Liver (tissue), 9 donors: Measurements from ENCODE around the gene IFNGR2. TPM values are rescaled to one million over a fixed set of nuclear protein-coding genes. Genes with fewer than 3 reads are reported as not detected.

ENCODE experiments used
- DNase-seq: peaks from one replicate; pipeline ENCODE4 v3.0.0-alpha.2; 2017; ENCODE audit warnings: low spot score
- H3K27ac ChIP-seq, 2 donors: one replicate each; pipeline ENCODE4 v1.7.0; 2013; ENCODE audit warnings: inconsistent platforms in 2 of 2, low read length in 2 of 2, control low read depth in 1 of 2, low read depth in 1 of 2, mild to moderate bottlenecking in 1 of 2
- H3K27me3 ChIP-seq, 4 donors: one replicate each; pipeline versions ENCODE4 v1.6.1 to v1.7.0; 2013; ENCODE audit warnings: low read length in 3 of 4, inconsistent platforms in 1 of 4, mild to moderate bottlenecking in 1 of 4, moderate library complexity in 1 of 4; ENCODE audit not compliant: control insufficient read depth in 4 of 4, insufficient read depth in 4 of 4
- H3K36me3 ChIP-seq, 4 donors: one replicate each; pipeline versions ENCODE4 v1.6.1 to v1.7.0; 2013; ENCODE audit warnings: low read length in 3 of 4, mild to moderate bottlenecking in 3 of 4, low read depth in 1 of 4, moderate library complexity in 1 of 4; ENCODE audit not compliant: control insufficient read depth in 4 of 4, insufficient read depth in 3 of 4
- H3K4me1 ChIP-seq, 4 donors: one replicate each; pipeline versions ENCODE4 v1.6.1 to v1.7.0; 2013; ENCODE audit warnings: low read length in 3 of 4, mild to moderate bottlenecking in 3 of 4, moderate library complexity in 1 of 4; ENCODE audit not compliant: control insufficient read depth in 4 of 4, insufficient read depth in 4 of 4
- H3K4me3 ChIP-seq, 3 donors: one replicate each; pipeline versions ENCODE4 v1.6.1 to v1.7.0; 2013; ENCODE audit warnings: low read length in 3 of 3, control low read depth in 1 of 3, low read depth in 1 of 3, mild to moderate bottlenecking in 1 of 3
- H3K9ac ChIP-seq, 2 donors: one replicate each; pipeline ENCODE4 v1.7.0; 2013; ENCODE audit warnings: low read length in 2 of 2, mild to moderate bottlenecking in 2 of 2, moderate library complexity in 2 of 2, control low read depth in 1 of 2, low read depth in 1 of 2
- H3K9me3 ChIP-seq, 4 donors: one replicate each; pipeline versions ENCODE4 v1.6.1 to v1.7.0; 2013; ENCODE audit warnings: low read length in 3 of 4; ENCODE audit not compliant: control insufficient read depth in 4 of 4
- FOXA1 ChIP-seq: IDR thresholded peaks from 2 replicates; pipeline ENCODE4 v1.6.1; 2016; ENCODE audit warnings: antibody characterized with exemption
- FOXA2 ChIP-seq: IDR thresholded peaks from 2 replicates; pipeline ENCODE4 v1.6.1; 2016; ENCODE audit warnings: antibody characterized with exemption
- HNF4A ChIP-seq, 2 donors: conservative IDR thresholded peaks; 2 replicates each; pipeline ENCODE4 v1.6.1; 2016; ENCODE audit warnings: antibody characterized with exemption in 2 of 2, mild to moderate bottlenecking in 2 of 2
- JUND ChIP-seq, 2 donors: IDR thresholded peaks; 2 replicates each; pipeline ENCODE4 v1.6.1; 2016; ENCODE audit warnings: antibody characterized with exemption in 2 of 2
- NR2F2 ChIP-seq: IDR thresholded peaks from 2 replicates; pipeline ENCODE4 v1.6.1; 2016; ENCODE audit warnings: antibody characterized with exemption
- RAD21 ChIP-seq, 2 donors: IDR thresholded peaks; 2 replicates each; pipeline ENCODE4 v1.6.1; 2016; ENCODE audit warnings: antibody characterized with exemption in 2 of 2, mild to moderate bottlenecking in 2 of 2
- RXRA ChIP-seq, 2 donors: IDR thresholded peaks; 2 replicates each; pipeline ENCODE4 v1.6.1; 2017 to 2018; ENCODE audit warnings: antibody characterized with exemption in 2 of 2, mild to moderate bottlenecking in 1 of 2
- SP1 ChIP-seq: IDR thresholded peaks from 2 replicates; pipeline ENCODE4 v1.6.1; 2018; ENCODE audit warnings: antibody characterized with exemption, mild to moderate bottlenecking
- TAF1 ChIP-seq: conservative IDR thresholded peaks from 2 replicates; pipeline ENCODE4 v1.6.1; 2016; ENCODE audit warnings: antibody characterized with exemption, mild to moderate bottlenecking
- YY1 ChIP-seq: IDR thresholded peaks from 2 replicates; pipeline ENCODE4 v1.6.1; 2016; ENCODE audit warnings: antibody characterized with exemption, mild to moderate bottlenecking
- WGBS: extraction: QIAGEN DNeasy Blood & Tissue Kit; methylation state at CpG from one replicate; pipeline ENCODE4 v1.1.7; 2013; 5-methylcytosine and 5-hydroxymethylcytosine counted together
- polyA plus RNA-seq, 2 donors: library from polyadenylated mRNA; stranded (reverse) in 1 of 2; unstranded in 1 of 2; fragments of 200-250 nt in 1 of 2; fragments of >200 nt in 1 of 2; fragmentation: Nextera tagmentation in 1 of 2; extraction: Ambion mirVana in 1 of 2; gene quantifications; one replicate each; pipeline versions ENCODE4 v1.2.1 to v1.2.3, GENCODE V29; 2013 to 2015
- total RNA-seq, 2 donors: library from RNA; depleted of rRNA; stranded (reverse); fragments of >200 nt; gene quantifications; one replicate each; pipeline ENCODE4 v1.2.3, GENCODE V29; 2014
- TF ChIP-seq, protein P1 (sequence below): IDR thresholded peaks from 2 replicates; pipeline ENCODE4 v1.6.1; 2016; ENCODE audit warnings: antibody characterized with exemption
- TF ChIP-seq, protein P2 (sequence below): IDR thresholded peaks from 2 replicates; pipeline ENCODE4 v1.6.1; 2016; ENCODE audit warnings: antibody characterized with exemption
- TF ChIP-seq, protein P3 (sequence below): IDR thresholded peaks from 2 replicates; pipeline ENCODE4 v1.6.1; 2016; ENCODE audit warnings: antibody characterized with exemption
- TF ChIP-seq, protein P4 (sequence below): IDR thresholded peaks from 2 replicates; pipeline ENCODE4 v1.6.1; 2016; ENCODE audit warnings: antibody characterized with exemption, mild to moderate bottlenecking
- TF ChIP-seq, protein P5 (sequence below): fragments of 150-350 bp; IDR thresholded peaks from 2 replicates; pipeline ENCODE4 v1.5.1; 2017; ENCODE audit warnings: improper control_type of control experiment, low read depth, low read length; ENCODE audit not compliant: missing input control
- donor health status: healthy.
- donor health status: healthy.
- donor health status: healthy.
- donor health status: healthy.
- donor health status: healthy.

Gene IFNGR2
- total and polyA plus RNA-seq, 4 donors = 23.0 to 24.3 (median 23.4) TPM

DNA sequence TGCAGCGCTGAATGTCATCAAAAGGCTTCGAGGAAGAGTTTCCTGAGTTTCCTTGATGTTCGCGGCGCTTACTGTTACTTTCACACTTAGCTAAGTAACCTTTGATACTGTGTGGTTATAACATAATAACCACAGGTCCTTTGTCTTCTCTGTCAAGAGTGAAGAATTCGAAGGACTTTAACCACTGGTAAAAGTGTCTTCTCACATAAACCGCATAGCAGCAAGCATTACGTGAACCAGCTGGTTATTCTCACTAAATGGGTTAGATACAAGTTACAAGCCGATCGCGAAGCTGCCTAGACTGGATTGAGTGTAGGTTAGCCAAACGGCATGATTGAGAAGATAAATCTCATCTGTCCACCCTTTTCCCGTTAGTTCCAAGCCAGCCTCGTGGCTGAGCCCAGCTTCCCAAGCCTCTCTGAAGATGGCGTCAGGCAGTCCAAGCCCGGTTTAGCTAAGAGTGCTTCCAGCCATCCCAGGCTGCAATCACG is 18.3 kb upstream of the IFNGR2 start:
- no peak for DNase-seq
- 88% methylated on average over 17 of the region's 17 CpGs for WGBS
- H3K9ac ChIP-seq = no peak overlapping the region
- H3K27ac ChIP-seq = no peak overlapping the region
- peaks cover 2 to 7% (median 4%) of the 10 kb centered on the region in 4 donors for H3K4me1 ChIP-seq
- no peaks in the 10 kb centered on the region for H3K36me3 ChIP-seq
- no peak for TF ChIP-seq FOXA2
- TF ChIP-seq, protein P1, sequence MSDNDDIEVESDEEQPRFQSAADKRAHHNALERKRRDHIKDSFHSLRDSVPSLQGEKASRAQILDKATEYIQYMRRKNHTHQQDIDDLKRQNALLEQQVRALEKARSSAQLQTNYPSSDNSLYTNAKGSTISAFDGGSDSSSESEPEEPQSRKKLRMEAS = no peak
- TF ChIP-seq SP1 = no peak
- TF ChIP-seq YY1 = no peak
- TF ChIP-seq NR2F2 = no peak
- no peak for TF ChIP-seq RXRA (IDR thresholded peaks at IDR 0.05)
- TF ChIP-seq, protein P2, sequence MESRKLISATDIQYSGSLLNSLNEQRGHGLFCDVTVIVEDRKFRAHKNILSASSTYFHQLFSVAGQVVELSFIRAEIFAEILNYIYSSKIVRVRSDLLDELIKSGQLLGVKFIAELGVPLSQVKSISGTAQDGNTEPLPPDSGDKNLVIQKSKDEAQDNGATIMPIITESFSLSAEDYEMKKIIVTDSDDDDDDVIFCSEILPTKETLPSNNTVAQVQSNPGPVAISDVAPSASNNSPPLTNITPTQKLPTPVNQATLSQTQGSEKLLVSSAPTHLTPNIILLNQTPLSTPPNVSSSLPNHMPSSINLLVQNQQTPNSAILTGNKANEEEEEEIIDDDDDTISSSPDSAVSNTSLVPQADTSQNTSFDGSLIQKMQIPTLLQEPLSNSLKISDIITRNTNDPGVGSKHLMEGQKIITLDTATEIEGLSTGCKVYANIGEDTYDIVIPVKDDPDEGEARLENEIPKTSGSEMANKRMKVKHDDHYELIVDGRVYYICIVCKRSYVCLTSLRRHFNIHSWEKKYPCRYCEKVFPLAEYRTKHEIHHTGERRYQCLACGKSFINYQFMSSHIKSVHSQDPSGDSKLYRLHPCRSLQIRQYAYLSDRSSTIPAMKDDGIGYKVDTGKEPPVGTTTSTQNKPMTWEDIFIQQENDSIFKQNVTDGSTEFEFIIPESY = no peak
- no peak for TF ChIP-seq TAF1
- TF ChIP-seq FOXA1 = no peak
- TF ChIP-seq RAD21 (IDR thresholded peaks at IDR 0.05) = no peak
- TF ChIP-seq, protein P3, sequence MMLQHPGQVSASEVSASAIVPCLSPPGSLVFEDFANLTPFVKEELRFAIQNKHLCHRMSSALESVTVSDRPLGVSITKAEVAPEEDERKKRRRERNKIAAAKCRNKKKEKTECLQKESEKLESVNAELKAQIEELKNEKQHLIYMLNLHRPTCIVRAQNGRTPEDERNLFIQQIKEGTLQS = no peak
- TF ChIP-seq JUND (IDR thresholded peaks at IDR 0.05) = no peak
- no peak for TF ChIP-seq HNF4A (conservative IDR thresholded peaks at IDR 0.05)
- no peak overlapping the region for H3K4me3 ChIP-seq
- H3K9me3 ChIP-seq = no peaks in the 10 kb centered on the region
- H3K27me3 ChIP-seq = no peaks in the 10 kb centered on the region

DNA sequence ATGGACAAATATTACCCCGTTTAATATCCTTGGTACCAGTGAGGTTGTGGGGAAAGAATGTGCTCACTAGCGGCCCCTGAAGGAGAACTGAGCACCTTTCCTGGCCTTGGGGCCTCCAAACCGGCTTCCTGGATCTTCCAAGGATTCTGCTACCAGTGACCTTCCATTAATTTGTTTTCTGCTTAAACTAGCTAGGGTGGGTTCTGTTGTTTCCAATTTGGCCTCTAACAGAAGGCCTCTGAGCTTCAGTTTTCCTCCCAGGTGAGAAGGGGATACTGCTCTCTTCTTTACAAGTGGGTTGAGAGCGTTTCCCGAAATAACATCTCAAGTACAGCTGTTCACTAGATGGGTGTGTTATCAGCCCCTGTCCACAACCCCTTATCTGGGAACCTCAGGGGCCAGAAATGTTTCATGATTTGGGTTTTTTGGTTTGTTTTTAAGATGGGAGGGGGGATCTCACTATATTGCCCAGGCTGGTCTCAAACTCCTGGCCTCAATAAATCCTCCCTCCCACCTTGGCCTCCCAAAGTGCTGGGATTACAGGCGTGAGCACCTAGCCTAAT is 16.9 kb upstream of the IFNGR2 start:
- WGBS = 85% methylated on average over 6 of the region's 6 CpGs
- H3K36me3 ChIP-seq = no peaks in the 10 kb centered on the region
- DNase-seq = no peak
- H3K9me3 ChIP-seq = no peaks in the 10 kb centered on the region
- peaks cover 0 to 7% (median 4%) of the 10 kb centered on the region in 4 donors for H3K4me1 ChIP-seq
- no peak overlapping the region for H3K9ac ChIP-seq
- H3K27ac ChIP-seq = no peak overlapping the region
- no peak overlapping the region for H3K4me3 ChIP-seq
- TF ChIP-seq, protein P1 = no peak
- TF ChIP-seq FOXA2 = no peak
- no peak for TF ChIP-seq SP1
- TF ChIP-seq NR2F2 = no peak
- no peak for TF ChIP-seq RXRA (IDR thresholded peaks at IDR 0.05)
- TF ChIP-seq, protein P3 = no peak
- no peak for TF ChIP-seq RAD21 (IDR thresholded peaks at IDR 0.05)
- no peak for TF ChIP-seq YY1
- TF ChIP-seq, protein P4, sequence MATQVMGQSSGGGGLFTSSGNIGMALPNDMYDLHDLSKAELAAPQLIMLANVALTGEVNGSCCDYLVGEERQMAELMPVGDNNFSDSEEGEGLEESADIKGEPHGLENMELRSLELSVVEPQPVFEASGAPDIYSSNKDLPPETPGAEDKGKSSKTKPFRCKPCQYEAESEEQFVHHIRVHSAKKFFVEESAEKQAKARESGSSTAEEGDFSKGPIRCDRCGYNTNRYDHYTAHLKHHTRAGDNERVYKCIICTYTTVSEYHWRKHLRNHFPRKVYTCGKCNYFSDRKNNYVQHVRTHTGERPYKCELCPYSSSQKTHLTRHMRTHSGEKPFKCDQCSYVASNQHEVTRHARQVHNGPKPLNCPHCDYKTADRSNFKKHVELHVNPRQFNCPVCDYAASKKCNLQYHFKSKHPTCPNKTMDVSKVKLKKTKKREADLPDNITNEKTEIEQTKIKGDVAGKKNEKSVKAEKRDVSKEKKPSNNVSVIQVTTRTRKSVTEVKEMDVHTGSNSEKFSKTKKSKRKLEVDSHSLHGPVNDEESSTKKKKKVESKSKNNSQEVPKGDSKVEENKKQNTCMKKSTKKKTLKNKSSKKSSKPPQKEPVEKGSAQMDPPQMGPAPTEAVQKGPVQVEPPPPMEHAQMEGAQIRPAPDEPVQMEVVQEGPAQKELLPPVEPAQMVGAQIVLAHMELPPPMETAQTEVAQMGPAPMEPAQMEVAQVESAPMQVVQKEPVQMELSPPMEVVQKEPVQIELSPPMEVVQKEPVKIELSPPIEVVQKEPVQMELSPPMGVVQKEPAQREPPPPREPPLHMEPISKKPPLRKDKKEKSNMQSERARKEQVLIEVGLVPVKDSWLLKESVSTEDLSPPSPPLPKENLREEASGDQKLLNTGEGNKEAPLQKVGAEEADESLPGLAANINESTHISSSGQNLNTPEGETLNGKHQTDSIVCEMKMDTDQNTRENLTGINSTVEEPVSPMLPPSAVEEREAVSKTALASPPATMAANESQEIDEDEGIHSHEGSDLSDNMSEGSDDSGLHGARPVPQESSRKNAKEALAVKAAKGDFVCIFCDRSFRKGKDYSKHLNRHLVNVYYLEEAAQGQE = no peak
- TF ChIP-seq, protein P5, sequence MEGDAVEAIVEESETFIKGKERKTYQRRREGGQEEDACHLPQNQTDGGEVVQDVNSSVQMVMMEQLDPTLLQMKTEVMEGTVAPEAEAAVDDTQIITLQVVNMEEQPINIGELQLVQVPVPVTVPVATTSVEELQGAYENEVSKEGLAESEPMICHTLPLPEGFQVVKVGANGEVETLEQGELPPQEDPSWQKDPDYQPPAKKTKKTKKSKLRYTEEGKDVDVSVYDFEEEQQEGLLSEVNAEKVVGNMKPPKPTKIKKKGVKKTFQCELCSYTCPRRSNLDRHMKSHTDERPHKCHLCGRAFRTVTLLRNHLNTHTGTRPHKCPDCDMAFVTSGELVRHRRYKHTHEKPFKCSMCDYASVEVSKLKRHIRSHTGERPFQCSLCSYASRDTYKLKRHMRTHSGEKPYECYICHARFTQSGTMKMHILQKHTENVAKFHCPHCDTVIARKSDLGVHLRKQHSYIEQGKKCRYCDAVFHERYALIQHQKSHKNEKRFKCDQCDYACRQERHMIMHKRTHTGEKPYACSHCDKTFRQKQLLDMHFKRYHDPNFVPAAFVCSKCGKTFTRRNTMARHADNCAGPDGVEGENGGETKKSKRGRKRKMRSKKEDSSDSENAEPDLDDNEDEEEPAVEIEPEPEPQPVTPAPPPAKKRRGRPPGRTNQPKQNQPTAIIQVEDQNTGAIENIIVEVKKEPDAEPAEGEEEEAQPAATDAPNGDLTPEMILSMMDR = no peak
- no peak for TF ChIP-seq HNF4A (conservative IDR thresholded peaks at IDR 0.05)
- TF ChIP-seq, protein P2 = no peak
- H3K27me3 ChIP-seq = no peaks in the 10 kb centered on the region
